ENCODE results near the gene HS2ST1. TPM values are rescaled to one million over a fixed set of nuclear protein-coding genes. Genes with fewer than 3 reads are reported as not detected.

HS2ST1 gene
- total and polyA plus RNA-seq, 2 donors (not counting 3 experiments of a cell fraction or from before 2014, with no cell fraction given): 5.5 to 31.2 TPM

- Histone ChIP-seq H3K4me1 (ENCODE audit: control insufficient read depth, extremely low read depth, insufficient read depth, low read length) (peaks cover 15% of the 10 kb centered on the region), H4K20me1 (replicated peaks; ENCODE audit: control insufficient read depth, extremely low read depth, insufficient read depth, low read length) (no peaks in the 10 kb centered on the region), H3K9me1 (replicated peaks; ENCODE audit: control insufficient read depth, extremely low read depth, insufficient read depth, low read length) (no peaks in the 10 kb centered on the region), H3K36me3 (ENCODE audit: control insufficient read depth in 2 of 2, extremely low read depth in 1 of 2, insufficient read depth in 2 of 2, low read length in 2 of 2) (no peaks in the 10 kb centered on the region), H2AFZ (ENCODE audit: low read depth, low read length) (no peak overlapping the region), H3K79me2 (ENCODE audit: control insufficient read depth, insufficient read depth, low read length) (no peaks in the 10 kb centered on the region), H3K9ac (replicated peaks; ENCODE audit: extremely low read depth, insufficient read depth, low read length) (no peak overlapping the region), H3K27me3 (ENCODE audit: control insufficient read depth in 2 of 2, insufficient read depth in 2 of 2, low read length in 2 of 2) (peaks cover 8 to 18% of the 10 kb centered on the region in 2 experiments), H3K9me3 (replicated peaks; ENCODE audit: control insufficient read depth, insufficient read depth, low read length) (no peaks in the 10 kb centered on the region), H3K4me2 (ENCODE audit: insufficient read depth, low read length) (no peak overlapping the region), H3K4me3 (replicated peaks in 1 of 3; ENCODE audit: insufficient read depth in 1 of 3, low read depth in 1 of 3, low read length in 3 of 3) (no peak overlapping the region), H3K27ac (ENCODE audit: insufficient read depth, low read depth, low read length) (no peak overlapping the region)
- FAIRE-seq (no peak), DNase-seq (ENCODE audit: low read depth, low spot score) (no peak)
- POLR2A ChIA-PET: no interaction called here
- intact Hi-C loops (cut with micrococcal nuclease): no loop called here
- BruUV-seq (replicated peaks): no TSS peak
- dilution Hi-C loops (cut with MboI; ENCODE audit: extremely low pct_ligation_motif_present, low sequenced_read_pairs): no loop called here
- CTCF ChIA-PET: no interaction called here
- no peak for TF ChIP-seq FOS (IDR thresholded peaks at IDR 0.05; ENCODE audit: borderline replicate concordance, insufficient read depth, low read length)
- TF ChIP-seq MAX (IDR thresholded peaks at IDR 0.05; ENCODE audit: insufficient read depth, insufficient read length): no peak
- no peak for TF ChIP-seq POLR2A (IDR thresholded peaks at IDR 0.05; ENCODE audit: low read depth, low read length)
- TF ChIP-seq JUN (IDR thresholded peaks at IDR 0.05; ENCODE audit: borderline replicate concordance, insufficient read depth, insufficient read length, low read depth): no peak
- TF ChIP-seq MYC (IDR thresholded peaks at IDR 0.05; ENCODE audit: low read depth, low read length): no peak
- TF ChIP-seq POLR2AphosphoS5 (IDR thresholded peaks at IDR 0.05; ENCODE audit: insufficient read depth, low read depth, low read length): no peak
- TF ChIP-seq EZH2 (IDR thresholded peaks at IDR 0.05; ENCODE audit: borderline replicate concordance, low read depth, low read length, severe bottlenecking): no peak
- no peak for TF ChIP-seq CTCF (IDR thresholded peaks at IDR 0.05; ENCODE audit: extremely low read depth in 1 of 2, insufficient read depth in 1 of 2, low read depth in 1 of 2, low read length in 2 of 2)
- TF ChIP-seq GATA2 (IDR thresholded peaks at IDR 0.05; ENCODE audit: insufficient read depth, insufficient read length, low read depth, low read length): no peak
Observed at GRCh38 chr1:87146986-87147385, 232.6 kb downstream of the HS2ST1 start.
